HepG2 (cell line): Measurements from ENCODE around the gene COBL. TPM values are rescaled to one million over a fixed set of nuclear protein-coding genes. Genes with fewer than 3 reads are reported as not detected.

Source experiments
- ATAC-seq: fragments of 200-7000 bp; cut with Tn5 transposase; 3 replicates; pipeline ENCODE4 v1.9.1; 2020; ENCODE audit warnings: mild to moderate bottlenecking, moderate library complexity
- BruUV-seq: library from RNA; stranded (reverse); fragments of 400-500 nt; replicated peaks from 2 replicates; lab custom pipeline; 2021; lab: Mats Ljungman, UMichigan
- CTCF ChIA-PET: fragments of 300-600 bp; formaldehyde crosslinking; extraction: SDS; loops from one replicate; lab custom pipeline; 2021; ENCODE audit warnings: low total read pairs, inconsistent platforms, low intra/inter-chr PET ratio; lab: Yijun Ruan, JAX
- POLR2A ChIA-PET: fragments of 350-600 bp; sonication (Branson Sonifier 250); formaldehyde crosslinking; loops from one replicate; lab custom pipeline; 2020; ENCODE audit warnings: antibody characterized with exemption, inconsistent platforms; lab: Yijun Ruan, JAX
- DNase-seq: peaks from one replicate; pipeline ENCODE4 v3.0.0-alpha.2; 2015; ENCODE audit warnings: low spot score
- FAIRE-seq: peaks from 3 replicates; lab custom pipeline; 2011; peaks lifted over from hg19 to GRCh38; lab: Jason Lieb, UNC
- H2AFZ ChIP-seq: one replicate; pipeline ENCODE4 v1.6.1; 2011; ENCODE audit warnings: low read length, inconsistent platforms
- H3K27ac ChIP-seq: fragments of 300-600 bp; 3 replicates; pipeline ENCODE4 v1.8.0; 2011; ENCODE audit warnings: mixed run types, mild to moderate bottlenecking, mixed read lengths, low read length, inconsistent platforms; ENCODE audit not compliant: insufficient read depth; ENCODE audit errors: extremely low read length
- H3K27me3 ChIP-seq, 2 experiments: fragments of 200-600 bp in 1 of 2; 2 replicates in 1 of 2; 3 replicates in 1 of 2; pipeline versions ENCODE4 v1.6.0 to v1.8.0; 2011; ENCODE audit warnings: low read length in 2 of 2, mild to moderate bottlenecking in 2 of 2, moderate library complexity in 2 of 2, inconsistent platforms in 1 of 2; ENCODE audit not compliant: insufficient read depth in 2 of 2, control insufficient read depth in 1 of 2
- H3K36me3 ChIP-seq, 2 experiments: fragments of 200-600 bp in 1 of 2; replicated peaks in 1 of 2; 2 replicates in 1 of 2; 3 replicates in 1 of 2; pipeline versions ENCODE4 v1.5.1 to v1.8.0; 2011; ENCODE audit warnings: low read length in 2 of 2, inconsistent platforms in 1 of 2; ENCODE audit not compliant: insufficient read depth in 2 of 2, control insufficient read depth in 1 of 2
- H3K4me1 ChIP-seq: 2 replicates; pipeline ENCODE4 v1.5.1; 2012; ENCODE audit warnings: low read length, inconsistent platforms; ENCODE audit not compliant: insufficient read depth
- H3K4me2 ChIP-seq: 2 replicates; pipeline ENCODE4 v1.6.0; 2011; ENCODE audit warnings: low read depth, low read length, inconsistent platforms
- H3K4me3 ChIP-seq, 3 experiments: fragments of 200-600 bp in 1 of 3; sonication (generic), shearing (Covaris generic) in 1 of 3; replicated peaks in 1 of 3; 2 replicates each; pipeline ENCODE4 v1.5.1; 2011 to 2016; ENCODE audit warnings: low read length in 3 of 3, inconsistent platforms in 2 of 3, low read depth in 2 of 3, mild to moderate bottlenecking in 2 of 3, control low read depth in 1 of 3, mixed read lengths in 1 of 3; ENCODE audit not compliant: insufficient read depth in 1 of 3
- H3K79me2 ChIP-seq: one replicate; pipeline ENCODE4 v1.6.1; 2011; ENCODE audit warnings: low read length, inconsistent platforms; ENCODE audit not compliant: insufficient read depth
- H3K9ac ChIP-seq: 2 replicates; pipeline ENCODE4 v1.6.0; 2011; ENCODE audit warnings: mild to moderate bottlenecking, low read depth, low read length, inconsistent platforms; ENCODE audit not compliant: insufficient read depth
- H3K9me3 ChIP-seq: 2 replicates; pipeline ENCODE4 v1.5.1; 2012; ENCODE audit warnings: mild to moderate bottlenecking, low read length
- H4K20me1 ChIP-seq: 2 replicates; pipeline ENCODE4 v1.6.0; 2011; ENCODE audit warnings: inconsistent platforms, mild to moderate bottlenecking, low read length, moderate library complexity; ENCODE audit not compliant: insufficient read depth
- FOXK2 ChIP-seq: fragments of 450-650 bp; IDR thresholded peaks from 2 replicates; pipeline ENCODE4 v1.6.1; 2016
- ISX ChIP-seq: sonication (generic); formaldehyde crosslinking; conservative IDR thresholded peaks from 2 replicates; pipeline ENCODE4 v1.5.0; 2020; ENCODE audit warnings: missing genetic modification reagents
- NR2C2 ChIP-seq: sonication (generic); formaldehyde crosslinking; IDR thresholded peaks from 2 replicates; pipeline ENCODE4 v1.4.0; 2020; ENCODE audit warnings: missing genetic modification reagents, mild to moderate bottlenecking, moderate library complexity, borderline replicate concordance
- PAF1 ChIP-seq: IDR thresholded peaks from 2 replicates; pipeline ENCODE4 v1.6.1; 2016; ENCODE audit warnings: missing genetic modification reagents, missing compliant biosample characterization
- PHF20 ChIP-seq: sonication (generic); formaldehyde crosslinking; IDR thresholded peaks from 2 replicates; pipeline ENCODE4 v1.5.0; 2020; ENCODE audit warnings: mild to moderate bottlenecking, missing genetic modification reagents
- SMAD1 ChIP-seq: sonication (generic); formaldehyde crosslinking; IDR thresholded peaks from 2 replicates; pipeline ENCODE4 v1.4.0; 2020; ENCODE audit warnings: missing genetic modification reagents, low read depth, mild to moderate bottlenecking, borderline replicate concordance
- TCF7 ChIP-seq: sonication (generic); IDR thresholded peaks from 2 replicates; pipeline ENCODE4 v1.6.1; 2016; ENCODE audit warnings: antibody characterized with exemption, low read depth
- ZC3H4 ChIP-seq: sonication (generic); formaldehyde crosslinking; IDR thresholded peaks from 2 replicates; pipeline ENCODE4 v1.4.0; 2020; ENCODE audit warnings: missing genetic modification reagents, borderline replicate concordance
- ZFP36L2 ChIP-seq: sonication (generic); formaldehyde crosslinking; IDR thresholded peaks from 2 replicates; pipeline ENCODE4 v1.4.0; 2020; ENCODE audit warnings: missing genetic modification reagents
- ZNF317 ChIP-seq: sonication (generic); formaldehyde crosslinking; IDR thresholded peaks from 2 replicates; pipeline ENCODE4 v1.5.0; 2020; ENCODE audit warnings: mild to moderate bottlenecking, missing genetic modification reagents
- ZNF644 ChIP-seq: IDR thresholded peaks from 2 replicates; pipeline ENCODE4 v1.6.1; 2016; ENCODE audit warnings: low read depth
- ZNF672 ChIP-seq: sonication (generic); formaldehyde crosslinking; IDR thresholded peaks from 2 replicates; pipeline ENCODE4 v1.8.1; 2022; ENCODE audit warnings: missing genetic modification reagents
- ZNF775 ChIP-seq: sonication (generic); formaldehyde crosslinking; IDR thresholded peaks from 2 replicates; pipeline ENCODE4 v1.4.0; 2020; ENCODE audit warnings: missing genetic modification reagents, mild to moderate bottlenecking, moderate library complexity, borderline replicate concordance
- WGBS: methylation state at CpG from one replicate; pipeline ENCODE4 v1.1.6; 2017; ENCODE audit warnings: low lambda C conversion rate; 5-methylcytosine and 5-hydroxymethylcytosine counted together
- in situ Hi-C: cut with HindIII; loops from 2 replicates; pipeline ENCODE4 v1.10.0; 2017; ENCODE audit warnings: low pct_unique_long_range_greater_than_20kb; ENCODE audit not compliant: extremely low pct_ligation_motif_present
- intact Hi-C: fragments of 100-400 bp; cut with micrococcal nuclease; formaldehyde crosslinking; loops from one replicate; pipeline ENCODE4 v1.10.0; 2022; ENCODE audit not compliant: unreplicated experiment
- polyA plus RNA-seq, 8 experiments: library from polyadenylated mRNA; depleted of rRNA in 3 of 8; stranded (reverse) in 7 of 8; unstranded in 1 of 8; fragments of >200 nt; fragmentation: Illumina TruSeq in 4 of 8; extraction: Trizol in 4 of 8; gene quantifications; 2 replicates each; pipeline versions ENCODE4 v1.2.1 to v1.2.3, GENCODE V29; 2011 to 2016; ENCODE audit warnings: low read depth in 4 of 8, missing spikeins in 1 of 8, mixed read lengths in 1 of 8; ENCODE audit not compliant: insufficient read depth in 1 of 8
- total RNA-seq, 5 experiments: library from RNA; depleted of rRNA; stranded (reverse); fragments of >200 nt; fragmentation: Illumina TruSeq; extraction: Trizol; gene quantifications; 2 replicates each; pipeline ENCODE4 v1.2.3, GENCODE V29; 2016; ENCODE audit warnings: low read depth in 1 of 5
- TF ChIP-seq, protein P1 (sequence below): sonication (generic); formaldehyde crosslinking; IDR thresholded peaks from 2 replicates; pipeline ENCODE4 v1.5.1; 2020; ENCODE audit warnings: missing genetic modification reagents, mild to moderate bottlenecking, borderline replicate concordance
- TF ChIP-seq, protein P2 (sequence below): sonication (generic); formaldehyde crosslinking; IDR thresholded peaks from 2 replicates; pipeline ENCODE4 v1.4.0; 2020; ENCODE audit warnings: missing genetic modification reagents
- TF ChIP-seq, protein P3 (sequence below): sonication (generic); formaldehyde crosslinking; IDR thresholded peaks from 2 replicates; pipeline ENCODE4 v1.5.0; 2020; ENCODE audit warnings: mild to moderate bottlenecking, missing genetic modification reagents
- TF ChIP-seq, protein P4 (sequence below): sonication (generic); formaldehyde crosslinking; IDR thresholded peaks from 2 replicates; pipeline ENCODE4 v1.4.0; 2020; ENCODE audit warnings: mild to moderate bottlenecking, missing genetic modification reagents, borderline replicate concordance

Gene COBL
- total and polyA plus RNA-seq, 2 of the 13 experiments (the other 11 are each of a cell fraction or from before 2014, with no cell fraction given) = 3.8 to 4.9 TPM

DNA sequence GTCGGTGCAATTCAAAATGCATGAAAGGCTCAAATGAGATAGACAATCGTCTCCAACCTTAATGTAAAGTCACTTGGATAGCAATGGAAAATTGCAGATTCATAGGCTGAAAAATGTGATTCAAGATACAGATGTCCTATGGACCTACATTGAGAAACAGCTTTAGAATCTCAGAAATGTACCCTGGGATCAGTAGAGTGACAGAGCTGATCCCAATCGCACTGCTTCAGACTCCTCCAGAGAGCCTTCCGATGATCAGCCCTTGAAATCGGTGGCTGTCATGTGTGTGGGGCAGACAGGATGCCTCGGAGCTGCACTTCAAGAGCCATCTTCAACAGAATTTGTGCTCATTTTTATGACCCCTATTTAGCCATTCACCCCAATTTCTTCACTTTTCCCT, 293.8 kb downstream of the COBL start:
- BruUV-seq = no TSS peak
- no peak for TF ChIP-seq SMAD1 (CRISPR knock-in tag)
- no peak for TF ChIP-seq ZNF775
- TF ChIP-seq ZNF317 (CRISPR knock-in tag) = no peak
- TF ChIP-seq ZNF672 (CRISPR knock-in tag) = no peak
- TF ChIP-seq PHF20 = no peak
- TF ChIP-seq FOXK2 = no peak
- TF ChIP-seq ZFP36L2 (CRISPR knock-in tag) = no peak
- TF ChIP-seq, protein P1, sequence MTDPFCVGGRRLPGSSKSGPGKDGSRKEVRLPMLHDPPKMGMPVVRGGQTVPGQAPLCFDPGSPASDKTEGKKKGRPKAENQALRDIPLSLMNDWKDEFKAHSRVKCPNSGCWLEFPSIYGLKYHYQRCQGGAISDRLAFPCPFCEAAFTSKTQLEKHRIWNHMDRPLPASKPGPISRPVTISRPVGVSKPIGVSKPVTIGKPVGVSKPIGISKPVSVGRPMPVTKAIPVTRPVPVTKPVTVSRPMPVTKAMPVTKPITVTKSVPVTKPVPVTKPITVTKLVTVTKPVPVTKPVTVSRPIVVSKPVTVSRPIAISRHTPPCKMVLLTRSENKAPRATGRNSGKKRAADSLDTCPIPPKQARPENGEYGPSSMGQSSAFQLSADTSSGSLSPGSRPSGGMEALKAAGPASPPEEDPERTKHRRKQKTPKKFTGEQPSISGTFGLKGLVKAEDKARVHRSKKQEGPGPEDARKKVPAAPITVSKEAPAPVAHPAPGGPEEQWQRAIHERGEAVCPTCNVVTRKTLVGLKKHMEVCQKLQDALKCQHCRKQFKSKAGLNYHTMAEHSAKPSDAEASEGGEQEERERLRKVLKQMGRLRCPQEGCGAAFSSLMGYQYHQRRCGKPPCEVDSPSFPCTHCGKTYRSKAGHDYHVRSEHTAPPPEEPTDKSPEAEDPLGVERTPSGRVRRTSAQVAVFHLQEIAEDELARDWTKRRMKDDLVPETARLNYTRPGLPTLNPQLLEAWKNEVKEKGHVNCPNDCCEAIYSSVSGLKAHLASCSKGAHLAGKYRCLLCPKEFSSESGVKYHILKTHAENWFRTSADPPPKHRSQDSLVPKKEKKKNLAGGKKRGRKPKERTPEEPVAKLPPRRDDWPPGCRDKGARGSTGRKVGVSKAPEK = no peak
- TF ChIP-seq ZNF644 (CRISPR knock-in tag) = no peak
- TF ChIP-seq PAF1 (CRISPR knock-in tag) = no peak
- TF ChIP-seq, protein P2, sequence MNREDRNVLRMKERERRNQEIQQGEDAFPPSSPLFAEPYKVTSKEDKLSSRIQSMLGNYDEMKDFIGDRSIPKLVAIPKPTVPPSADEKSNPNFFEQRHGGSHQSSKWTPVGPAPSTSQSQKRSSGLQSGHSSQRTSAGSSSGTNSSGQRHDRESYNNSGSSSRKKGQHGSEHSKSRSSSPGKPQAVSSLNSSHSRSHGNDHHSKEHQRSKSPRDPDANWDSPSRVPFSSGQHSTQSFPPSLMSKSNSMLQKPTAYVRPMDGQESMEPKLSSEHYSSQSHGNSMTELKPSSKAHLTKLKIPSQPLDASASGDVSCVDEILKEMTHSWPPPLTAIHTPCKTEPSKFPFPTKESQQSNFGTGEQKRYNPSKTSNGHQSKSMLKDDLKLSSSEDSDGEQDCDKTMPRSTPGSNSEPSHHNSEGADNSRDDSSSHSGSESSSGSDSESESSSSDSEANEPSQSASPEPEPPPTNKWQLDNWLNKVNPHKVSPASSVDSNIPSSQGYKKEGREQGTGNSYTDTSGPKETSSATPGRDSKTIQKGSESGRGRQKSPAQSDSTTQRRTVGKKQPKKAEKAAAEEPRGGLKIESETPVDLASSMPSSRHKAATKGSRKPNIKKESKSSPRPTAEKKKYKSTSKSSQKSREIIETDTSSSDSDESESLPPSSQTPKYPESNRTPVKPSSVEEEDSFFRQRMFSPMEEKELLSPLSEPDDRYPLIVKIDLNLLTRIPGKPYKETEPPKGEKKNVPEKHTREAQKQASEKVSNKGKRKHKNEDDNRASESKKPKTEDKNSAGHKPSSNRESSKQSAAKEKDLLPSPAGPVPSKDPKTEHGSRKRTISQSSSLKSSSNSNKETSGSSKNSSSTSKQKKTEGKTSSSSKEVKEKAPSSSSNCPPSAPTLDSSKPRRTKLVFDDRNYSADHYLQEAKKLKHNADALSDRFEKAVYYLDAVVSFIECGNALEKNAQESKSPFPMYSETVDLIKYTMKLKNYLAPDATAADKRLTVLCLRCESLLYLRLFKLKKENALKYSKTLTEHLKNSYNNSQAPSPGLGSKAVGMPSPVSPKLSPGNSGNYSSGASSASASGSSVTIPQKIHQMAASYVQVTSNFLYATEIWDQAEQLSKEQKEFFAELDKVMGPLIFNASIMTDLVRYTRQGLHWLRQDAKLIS (CRISPR knock-in tag) = no peak
- TF ChIP-seq, protein P3, sequence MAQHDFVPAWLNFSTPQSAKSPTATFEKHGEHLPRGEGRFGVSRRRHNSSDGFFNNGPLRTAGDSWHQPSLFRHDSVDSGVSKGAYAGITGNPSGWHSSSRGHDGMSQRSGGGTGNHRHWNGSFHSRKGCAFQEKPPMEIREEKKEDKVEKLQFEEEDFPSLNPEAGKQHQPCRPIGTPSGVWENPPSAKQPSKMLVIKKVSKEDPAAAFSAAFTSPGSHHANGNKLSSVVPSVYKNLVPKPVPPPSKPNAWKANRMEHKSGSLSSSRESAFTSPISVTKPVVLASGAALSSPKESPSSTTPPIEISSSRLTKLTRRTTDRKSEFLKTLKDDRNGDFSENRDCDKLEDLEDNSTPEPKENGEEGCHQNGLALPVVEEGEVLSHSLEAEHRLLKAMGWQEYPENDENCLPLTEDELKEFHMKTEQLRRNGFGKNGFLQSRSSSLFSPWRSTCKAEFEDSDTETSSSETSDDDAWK = no peak
- TF ChIP-seq ZC3H4 = no peak
- no peak for TF ChIP-seq ISX (CRISPR knock-in tag)
- no peak for TF ChIP-seq NR2C2 (CRISPR knock-in tag)
- TF ChIP-seq TCF7 = no peak
- TF ChIP-seq, protein P4, sequence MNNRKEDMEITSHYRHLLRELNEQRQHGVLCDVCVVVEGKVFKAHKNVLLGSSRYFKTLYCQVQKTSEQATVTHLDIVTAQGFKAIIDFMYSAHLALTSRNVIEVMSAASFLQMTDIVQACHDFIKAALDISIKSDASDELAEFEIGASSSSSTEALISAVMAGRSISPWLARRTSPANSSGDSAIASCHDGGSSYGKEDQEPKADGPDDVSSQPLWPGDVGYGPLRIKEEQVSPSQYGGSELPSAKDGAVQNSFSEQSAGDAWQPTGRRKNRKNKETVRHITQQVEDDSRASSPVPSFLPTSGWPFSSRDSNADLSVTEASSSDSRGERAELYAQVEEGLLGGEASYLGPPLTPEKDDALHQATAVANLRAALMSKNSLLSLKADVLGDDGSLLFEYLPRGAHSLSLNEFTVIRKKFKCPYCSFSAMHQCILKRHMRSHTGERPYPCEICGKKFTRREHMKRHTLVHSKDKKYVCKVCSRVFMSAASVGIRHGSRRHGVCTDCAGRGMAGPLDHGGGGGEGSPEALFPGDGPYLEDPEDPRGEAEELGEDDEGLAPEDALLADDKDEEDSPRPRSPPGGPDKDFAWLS = no peak

More for the DNA sequence above, 293.8 kb downstream of the COBL start:
- ChIA-PET POLR2A (no interaction called here), CTCF (no interaction called here)
- in situ Hi-C loops = no loop called here
- ATAC-seq (no peak), FAIRE-seq (no peak), DNase-seq (no peak)
- Histone ChIP-seq H3K36me3 (peaks cover 0 to 8% of the 10 kb centered on the region in 2 experiments; a peak in 4 of 5 replicates), H3K9ac (no peak overlapping the region), H3K4me3 (no peak overlapping the region), H2AFZ (no peak overlapping the region), H4K20me1 (no peaks in the 10 kb centered on the region), H3K4me2 (no peak overlapping the region), H3K27ac (no peak overlapping the region), H3K9me3 (no peaks in the 10 kb centered on the region), H3K27me3 (no peaks in the 10 kb centered on the region), H3K79me2 (no peaks in the 10 kb centered on the region), H3K4me1 (no peaks in the 10 kb centered on the region)
- intact Hi-C loops = no loop called here
- 92% methylated on average over 6 of the region's 6 CpGs for WGBS
